ENCODE results near the gene ZNF710. TPM values are rescaled to one million over a fixed set of nuclear protein-coding genes. Genes with fewer than 3 reads are reported as not detected.

The ZNF710 gene
- total RNA-seq, 1 donor from 2014 or later: 3.5 TPM

- H3K9me3 ChIP-seq: no peaks in the 10 kb centered on the region
- H3K36me3 ChIP-seq: no peaks in the 10 kb centered on the region
- no peaks in the 10 kb centered on the region for H3K27me3 ChIP-seq
- H3K27ac ChIP-seq: no peak overlapping the region
- H3K4me1 ChIP-seq: peaks cover 0 to 10% of the 10 kb centered on the region in 2 donors
- DNase-seq (ENCODE audit: low spot score in 2 of 2): no peak
- intact Hi-C loops (cut with DNase I): no loop called here
- TF ChIP-seq CTCF (IDR thresholded peaks at IDR 0.05): no peak
- no peak overlapping the region for H3K4me3 ChIP-seq
Measured at GRCh38 chr15:90049666-90050604, 48.8 kb downstream of the ZNF710 start.

DNA sequence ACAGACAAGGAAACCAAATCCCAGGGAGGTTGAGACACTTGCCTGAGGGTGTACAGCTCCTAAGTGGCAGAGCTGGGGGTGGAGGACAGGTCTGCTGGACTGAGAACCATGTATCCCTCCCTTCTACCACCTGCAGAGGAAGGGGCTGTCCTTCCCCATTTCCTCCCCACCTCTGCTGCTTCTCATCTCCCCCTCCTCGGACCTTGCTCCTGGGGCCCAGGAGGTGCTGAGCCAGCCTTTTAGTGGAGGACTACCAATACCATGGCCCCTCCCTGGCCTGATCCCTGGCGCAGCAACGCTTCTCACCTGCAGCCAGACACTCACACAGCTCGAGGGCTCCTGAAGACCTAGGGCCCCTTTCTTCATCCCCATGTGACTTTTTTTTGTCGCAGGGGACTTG, 50.8 kb downstream of the ZNF710 start:
- DNase-seq (ENCODE audit: low spot score in 2 of 2): no peak
- H3K4me1 ChIP-seq: peaks cover 0 to 3% of the 10 kb centered on the region in 2 donors
- no peaks in the 10 kb centered on the region for H3K9me3 ChIP-seq
- TF ChIP-seq CTCF (IDR thresholded peaks at IDR 0.05): no peak
- H3K27me3 ChIP-seq: no peaks in the 10 kb centered on the region
- H3K36me3 ChIP-seq: no peaks in the 10 kb centered on the region
- H3K27ac ChIP-seq: no peak overlapping the region
- H3K4me3 ChIP-seq: no peak overlapping the region
- intact Hi-C loops (cut with DNase I): no loop called here

GRCh38 chr15:90053685-90054466, 52.8 kb downstream of the ZNF710 start:
- no peak for DNase-seq (ENCODE audit: low spot score in 2 of 2)
- H3K4me1 ChIP-seq: no peaks in the 10 kb centered on the region
- no peaks in the 10 kb centered on the region for H3K36me3 ChIP-seq
- H3K9me3 ChIP-seq: no peaks in the 10 kb centered on the region
- intact Hi-C loops (cut with DNase I): no loop called here
- H3K27ac ChIP-seq: no peak overlapping the region
- H3K27me3 ChIP-seq: no peaks in the 10 kb centered on the region
- no peak for TF ChIP-seq CTCF (IDR thresholded peaks at IDR 0.05)
- no peak overlapping the region for H3K4me3 ChIP-seq

GRCh38 chr15:90054618-90055097, 53.5 kb downstream of the ZNF710 start:
- H3K9me3 ChIP-seq: no peaks in the 10 kb centered on the region
- peaks cover 0 to under 1% of the 10 kb centered on the region in 2 donors for H3K4me1 ChIP-seq
- H3K27me3 ChIP-seq: no peaks in the 10 kb centered on the region
- no peak for DNase-seq (ENCODE audit: low spot score in 2 of 2)
- no peaks in the 10 kb centered on the region for H3K36me3 ChIP-seq
- no peak overlapping the region for H3K27ac ChIP-seq
- H3K4me3 ChIP-seq: no peak overlapping the region
- TF ChIP-seq CTCF (IDR thresholded peaks at IDR 0.05): no peak
- intact Hi-C loops (cut with DNase I): no loop called here

DNA sequence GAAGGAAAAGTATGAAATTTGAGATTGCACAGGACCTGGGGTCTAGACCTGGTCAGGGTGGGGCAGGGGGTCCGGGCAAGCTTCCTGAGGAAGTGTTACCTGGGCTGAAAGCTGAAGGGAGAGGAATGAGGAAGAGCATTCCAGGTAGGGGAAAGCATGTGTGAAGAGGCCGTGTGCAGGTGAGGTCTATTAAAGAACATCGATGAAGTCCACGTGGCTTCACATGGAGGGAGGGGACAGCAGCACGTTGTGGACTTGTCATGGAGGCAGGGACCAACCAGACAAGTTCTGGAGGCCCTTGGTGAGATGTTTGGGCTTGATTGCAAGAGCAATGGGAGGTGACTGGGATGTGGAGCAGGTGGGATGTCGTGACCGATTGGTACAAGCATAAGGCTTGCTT, 54.1 kb downstream of the ZNF710 start:
- TF ChIP-seq CTCF (IDR thresholded peaks at IDR 0.05): no peak
- intact Hi-C loops (cut with DNase I): no loop called here
- peaks cover 0 to 4% of the 10 kb centered on the region in 2 donors for H3K4me1 ChIP-seq
- no peak for DNase-seq (ENCODE audit: low spot score in 2 of 2)
- H3K27me3 ChIP-seq: no peaks in the 10 kb centered on the region
- H3K27ac ChIP-seq: no peak overlapping the region
- no peaks in the 10 kb centered on the region for H3K9me3 ChIP-seq
- H3K4me3 ChIP-seq: no peak overlapping the region
- no peaks in the 10 kb centered on the region for H3K36me3 ChIP-seq

Measured in ascending aorta (tissue), 2 donors.